ENCODE results near the gene LCE3A.

DNA sequence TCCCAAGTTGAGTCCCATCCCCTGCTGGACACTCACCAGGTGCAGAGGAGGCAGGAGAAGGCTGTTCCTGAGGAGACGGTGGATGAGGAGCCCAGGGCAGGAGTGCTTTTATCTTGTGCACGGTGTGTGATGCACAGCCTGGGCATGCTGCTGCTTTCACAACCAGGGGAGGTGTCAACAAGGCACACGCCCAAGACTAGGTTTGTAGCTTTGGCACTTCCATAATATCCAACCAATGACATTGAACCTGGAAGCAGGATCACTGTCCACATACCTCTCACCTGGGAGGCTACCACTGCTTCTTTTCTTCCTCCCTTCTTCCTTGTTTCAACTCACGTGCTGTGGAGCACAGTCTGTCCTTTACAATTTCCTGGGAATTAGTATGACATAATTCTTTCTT lies 42.5 kb downstream of the LCE3A start, which contains the start of gene LCE3D:
- TF ChIP-seq, protein P1, sequence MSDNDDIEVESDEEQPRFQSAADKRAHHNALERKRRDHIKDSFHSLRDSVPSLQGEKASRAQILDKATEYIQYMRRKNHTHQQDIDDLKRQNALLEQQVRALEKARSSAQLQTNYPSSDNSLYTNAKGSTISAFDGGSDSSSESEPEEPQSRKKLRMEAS (IDR thresholded peaks at IDR 0.05) = no peak
- TF ChIP-seq, protein P2, sequence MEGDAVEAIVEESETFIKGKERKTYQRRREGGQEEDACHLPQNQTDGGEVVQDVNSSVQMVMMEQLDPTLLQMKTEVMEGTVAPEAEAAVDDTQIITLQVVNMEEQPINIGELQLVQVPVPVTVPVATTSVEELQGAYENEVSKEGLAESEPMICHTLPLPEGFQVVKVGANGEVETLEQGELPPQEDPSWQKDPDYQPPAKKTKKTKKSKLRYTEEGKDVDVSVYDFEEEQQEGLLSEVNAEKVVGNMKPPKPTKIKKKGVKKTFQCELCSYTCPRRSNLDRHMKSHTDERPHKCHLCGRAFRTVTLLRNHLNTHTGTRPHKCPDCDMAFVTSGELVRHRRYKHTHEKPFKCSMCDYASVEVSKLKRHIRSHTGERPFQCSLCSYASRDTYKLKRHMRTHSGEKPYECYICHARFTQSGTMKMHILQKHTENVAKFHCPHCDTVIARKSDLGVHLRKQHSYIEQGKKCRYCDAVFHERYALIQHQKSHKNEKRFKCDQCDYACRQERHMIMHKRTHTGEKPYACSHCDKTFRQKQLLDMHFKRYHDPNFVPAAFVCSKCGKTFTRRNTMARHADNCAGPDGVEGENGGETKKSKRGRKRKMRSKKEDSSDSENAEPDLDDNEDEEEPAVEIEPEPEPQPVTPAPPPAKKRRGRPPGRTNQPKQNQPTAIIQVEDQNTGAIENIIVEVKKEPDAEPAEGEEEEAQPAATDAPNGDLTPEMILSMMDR (IDR thresholded peaks at IDR 0.05; ENCODE audit: low read depth, low read length, missing input control) = no peak
- TF ChIP-seq SP1 (IDR thresholded peaks at IDR 0.05) = no peak
- no peak for TF ChIP-seq YY1 (IDR thresholded peaks at IDR 0.05)
- TF ChIP-seq RAD21 (IDR thresholded peaks at IDR 0.05) = no peak

All from liver (tissue), 3 donors.